ENCODE results near the gene ANKRD61.

DNA sequence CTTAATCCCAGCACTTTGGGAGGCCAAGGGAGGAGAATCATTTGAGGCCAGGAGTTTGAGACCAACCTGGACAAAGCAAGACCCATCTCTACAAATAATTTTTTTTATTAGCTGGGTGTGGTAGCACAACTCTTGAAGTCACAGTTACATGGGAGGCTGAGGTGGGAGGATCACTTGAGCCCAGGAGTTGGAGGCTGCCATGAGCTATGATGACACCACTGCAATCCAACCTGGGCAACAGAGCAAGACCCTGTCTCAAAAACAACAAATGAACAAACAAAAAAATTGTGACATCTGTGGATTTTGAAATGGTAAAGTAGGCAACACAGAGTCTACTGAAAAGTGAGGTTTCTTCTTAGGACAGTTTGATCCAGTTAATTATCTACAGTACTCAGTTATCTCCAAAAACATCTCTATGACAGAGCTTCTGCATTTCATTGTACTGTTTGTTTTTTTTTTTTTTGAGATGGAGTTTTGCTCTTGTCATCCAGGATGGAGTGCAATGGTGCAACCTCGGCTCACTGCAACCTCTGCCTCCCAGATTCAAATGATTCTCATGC, 3.3 kb upstream of the ANKRD61 start:
- TF ChIP-seq, protein P1, sequence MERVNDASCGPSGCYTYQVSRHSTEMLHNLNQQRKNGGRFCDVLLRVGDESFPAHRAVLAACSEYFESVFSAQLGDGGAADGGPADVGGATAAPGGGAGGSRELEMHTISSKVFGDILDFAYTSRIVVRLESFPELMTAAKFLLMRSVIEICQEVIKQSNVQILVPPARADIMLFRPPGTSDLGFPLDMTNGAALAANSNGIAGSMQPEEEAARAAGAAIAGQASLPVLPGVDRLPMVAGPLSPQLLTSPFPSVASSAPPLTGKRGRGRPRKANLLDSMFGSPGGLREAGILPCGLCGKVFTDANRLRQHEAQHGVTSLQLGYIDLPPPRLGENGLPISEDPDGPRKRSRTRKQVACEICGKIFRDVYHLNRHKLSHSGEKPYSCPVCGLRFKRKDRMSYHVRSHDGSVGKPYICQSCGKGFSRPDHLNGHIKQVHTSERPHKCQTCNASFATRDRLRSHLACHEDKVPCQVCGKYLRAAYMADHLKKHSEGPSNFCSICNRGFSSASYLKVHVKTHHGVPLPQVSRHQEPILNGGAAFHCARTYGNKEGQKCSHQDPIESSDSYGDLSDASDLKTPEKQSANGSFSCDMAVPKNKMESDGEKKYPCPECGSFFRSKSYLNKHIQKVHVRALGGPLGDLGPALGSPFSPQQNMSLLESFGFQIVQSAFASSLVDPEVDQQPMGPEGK (CRISPR knock-in tag; IDR thresholded peaks at IDR 0.05; ENCODE audit: borderline replicate concordance): no peak
- TF ChIP-seq, protein P2, sequence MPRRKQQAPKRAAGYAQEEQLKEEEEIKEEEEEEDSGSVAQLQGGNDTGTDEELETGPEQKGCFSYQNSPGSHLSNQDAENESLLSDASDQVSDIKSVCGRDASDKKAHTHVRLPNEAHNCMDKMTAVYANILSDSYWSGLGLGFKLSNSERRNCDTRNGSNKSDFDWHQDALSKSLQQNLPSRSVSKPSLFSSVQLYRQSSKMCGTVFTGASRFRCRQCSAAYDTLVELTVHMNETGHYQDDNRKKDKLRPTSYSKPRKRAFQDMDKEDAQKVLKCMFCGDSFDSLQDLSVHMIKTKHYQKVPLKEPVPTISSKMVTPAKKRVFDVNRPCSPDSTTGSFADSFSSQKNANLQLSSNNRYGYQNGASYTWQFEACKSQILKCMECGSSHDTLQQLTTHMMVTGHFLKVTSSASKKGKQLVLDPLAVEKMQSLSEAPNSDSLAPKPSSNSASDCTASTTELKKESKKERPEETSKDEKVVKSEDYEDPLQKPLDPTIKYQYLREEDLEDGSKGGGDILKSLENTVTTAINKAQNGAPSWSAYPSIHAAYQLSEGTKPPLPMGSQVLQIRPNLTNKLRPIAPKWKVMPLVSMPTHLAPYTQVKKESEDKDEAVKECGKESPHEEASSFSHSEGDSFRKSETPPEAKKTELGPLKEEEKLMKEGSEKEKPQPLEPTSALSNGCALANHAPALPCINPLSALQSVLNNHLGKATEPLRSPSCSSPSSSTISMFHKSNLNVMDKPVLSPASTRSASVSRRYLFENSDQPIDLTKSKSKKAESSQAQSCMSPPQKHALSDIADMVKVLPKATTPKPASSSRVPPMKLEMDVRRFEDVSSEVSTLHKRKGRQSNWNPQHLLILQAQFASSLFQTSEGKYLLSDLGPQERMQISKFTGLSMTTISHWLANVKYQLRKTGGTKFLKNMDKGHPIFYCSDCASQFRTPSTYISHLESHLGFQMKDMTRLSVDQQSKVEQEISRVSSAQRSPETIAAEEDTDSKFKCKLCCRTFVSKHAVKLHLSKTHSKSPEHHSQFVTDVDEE (CRISPR knock-in tag; IDR thresholded peaks at IDR 0.05): no peak
- TF ChIP-seq ZNF70 (CRISPR knock-in tag; IDR thresholded peaks at IDR 0.05) (no peak), PPARA (CRISPR knock-in tag; IDR thresholded peaks at IDR 0.05; ENCODE audit: borderline replicate concordance) (no peak), ZNF565 (CRISPR knock-in tag; conservative IDR thresholded peaks at IDR 0.05; ENCODE audit: low read depth) (no peak), TOX (CRISPR knock-in tag; IDR thresholded peaks at IDR 0.05; ENCODE audit: borderline replicate concordance) (no peak), ZFP3 (CRISPR knock-in tag; IDR thresholded peaks at IDR 0.05) (no peak)

All from SK-N-SH treated with all-trans-retinoic acid at 6 μM for 48 hours (cell line).